Stimulated activated CD4-positive, alpha-beta T cell treated with anti-CD3 and anti-CD28 coated beads, Interleukin-2, amount 100 ng/mL, for 48 hours (primary cell): ENCODE results near the gene TMEM269.
"Not testable (repeated sequence)": the region's sequence is repeated elsewhere in the genome, so short reads cannot be mapped to it uniquely, and the experiment has no call there.

ENCODE experiments used
- DNase-seq, 2 donors: peaks; one replicate each; pipeline ENCODE4 v3.0.0-alpha.2; 2020

Gene TMEM269

DNA sequence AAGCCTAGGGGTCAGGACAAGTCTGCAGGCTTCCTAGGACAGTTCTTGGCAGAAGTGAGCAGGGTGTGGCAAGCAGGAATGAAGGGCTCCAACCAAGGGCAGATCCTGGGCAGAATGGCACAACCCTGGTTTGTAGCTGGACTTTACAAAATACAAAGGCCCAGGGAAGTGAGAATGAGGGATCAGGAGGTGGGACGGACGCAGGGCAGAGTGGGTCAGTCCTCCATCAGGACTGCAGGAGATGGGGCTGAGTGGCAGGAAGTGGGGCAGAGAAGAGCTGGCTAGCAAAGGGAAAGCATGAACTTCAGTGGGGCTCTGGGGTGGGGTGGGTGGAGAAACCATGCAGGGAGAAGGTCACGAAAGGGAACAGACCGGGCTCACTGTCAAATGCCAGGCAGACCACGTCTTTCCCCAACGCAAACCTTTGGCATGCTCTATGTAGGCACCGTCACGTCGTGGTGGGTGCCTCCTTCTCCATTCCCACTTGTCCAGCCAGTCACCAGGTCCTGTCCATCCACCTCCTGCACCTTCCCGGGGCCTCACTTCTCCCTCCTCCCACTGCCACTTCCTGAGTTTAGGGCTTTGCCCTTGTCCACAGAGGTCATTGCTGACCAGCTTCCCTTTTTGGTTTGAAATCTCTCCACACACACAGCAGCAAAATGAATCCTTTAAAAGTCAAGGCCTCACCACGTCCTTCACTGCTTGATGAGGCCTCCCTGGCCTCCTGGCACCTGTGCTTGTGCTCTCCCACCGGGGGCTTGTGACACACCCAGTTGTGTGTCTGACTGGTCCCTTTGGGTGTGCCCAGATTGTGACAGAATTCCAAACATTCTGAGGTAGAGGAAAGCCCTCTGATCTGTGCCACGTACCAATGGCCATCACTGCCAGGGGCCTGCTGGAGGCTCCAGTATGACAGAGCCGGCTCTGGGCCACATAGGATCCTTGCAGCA, 36.1 kb upstream of the TMEM269 start:
- no peak for DNase-seq

DNA sequence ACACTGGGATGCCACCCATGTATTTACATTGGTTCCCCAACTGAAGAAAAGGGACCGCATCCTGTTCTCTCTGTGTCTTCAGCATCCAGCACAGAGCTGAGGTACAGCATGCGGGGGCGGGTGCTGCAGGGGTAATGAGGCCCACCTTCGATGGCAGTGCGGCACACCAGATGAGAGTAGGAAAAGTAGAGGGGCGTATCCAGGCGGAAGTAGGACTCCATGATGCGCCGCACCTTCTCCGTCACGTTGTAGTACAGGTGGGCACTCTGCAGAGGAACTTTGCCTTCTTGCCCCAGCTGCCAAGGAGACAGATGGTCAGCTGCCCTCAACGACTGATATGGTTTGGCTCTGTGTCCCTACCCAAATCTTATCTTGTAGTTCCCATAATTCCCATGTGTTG, 34.8 kb upstream of the TMEM269 start:
- DNase-seq, result no peak

DNA sequence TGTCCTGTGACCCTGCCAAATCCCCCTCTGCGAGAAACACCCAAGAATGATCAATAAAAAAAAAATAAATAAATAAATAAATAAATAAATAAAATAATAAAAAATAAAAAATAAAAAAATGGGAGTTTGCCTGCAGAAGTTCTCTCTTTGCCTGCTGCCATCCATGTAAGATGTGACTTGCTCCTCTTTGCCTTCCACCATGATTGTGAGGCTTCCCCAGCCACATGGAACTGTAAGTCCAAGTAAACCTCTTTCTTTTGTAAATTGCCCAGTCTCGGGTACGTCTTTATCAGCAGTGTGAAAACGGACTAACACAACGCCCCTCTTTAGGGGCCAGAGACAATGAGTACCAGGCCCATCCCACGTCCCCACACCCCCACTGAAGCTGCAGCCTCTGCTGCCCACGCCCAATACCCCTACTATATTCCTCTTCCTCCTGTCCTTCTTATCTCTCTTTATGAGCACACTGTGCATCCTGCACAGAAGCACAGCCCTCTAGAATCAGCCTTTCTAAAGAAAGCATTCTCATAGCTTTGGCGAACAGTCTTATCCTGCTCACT, 33.2 kb upstream of the TMEM269 start:
- DNase-seq, result not testable (repeated sequence)

DNA sequence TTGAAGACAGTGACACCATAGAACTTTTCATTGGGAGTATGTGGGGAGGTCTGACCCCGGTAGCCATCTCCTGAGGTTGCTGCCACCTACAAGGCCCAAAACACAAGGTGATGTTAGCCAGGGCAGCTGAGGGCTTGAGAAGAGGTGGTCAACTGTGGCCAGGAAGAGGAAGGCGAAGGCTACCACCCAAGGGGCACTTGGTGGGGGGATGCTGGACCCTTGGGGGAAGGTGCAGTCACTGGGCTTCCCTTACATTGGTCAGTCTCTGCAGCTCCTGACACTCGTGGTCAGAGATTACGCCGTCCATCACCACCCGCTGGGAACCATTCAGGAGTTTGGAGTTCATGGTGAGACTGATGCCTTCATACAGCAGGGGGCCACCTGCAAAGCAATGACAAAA, 32.5 kb upstream of the TMEM269 start:
- DNase-seq, result no peak

DNA sequence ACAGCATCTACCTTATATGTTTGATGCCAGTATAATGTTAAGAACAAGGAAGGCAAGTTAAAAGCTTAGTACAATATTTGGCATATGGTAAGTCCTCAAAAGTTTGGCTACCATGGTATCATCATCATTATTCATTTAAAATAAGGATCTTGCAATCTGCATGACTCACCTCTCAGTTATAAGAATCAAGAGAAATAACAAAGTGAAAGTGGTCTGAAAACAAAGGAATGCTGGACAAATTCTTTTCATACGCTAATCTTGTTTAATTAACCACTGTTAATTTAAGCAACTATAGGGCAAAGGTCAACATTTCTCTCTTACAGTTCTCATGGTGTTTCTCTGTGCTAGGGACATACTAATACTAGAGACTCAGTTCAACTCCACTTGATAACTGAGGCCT, 31.7 kb upstream of the TMEM269 start:
- DNase-seq, result no peak

DNA sequence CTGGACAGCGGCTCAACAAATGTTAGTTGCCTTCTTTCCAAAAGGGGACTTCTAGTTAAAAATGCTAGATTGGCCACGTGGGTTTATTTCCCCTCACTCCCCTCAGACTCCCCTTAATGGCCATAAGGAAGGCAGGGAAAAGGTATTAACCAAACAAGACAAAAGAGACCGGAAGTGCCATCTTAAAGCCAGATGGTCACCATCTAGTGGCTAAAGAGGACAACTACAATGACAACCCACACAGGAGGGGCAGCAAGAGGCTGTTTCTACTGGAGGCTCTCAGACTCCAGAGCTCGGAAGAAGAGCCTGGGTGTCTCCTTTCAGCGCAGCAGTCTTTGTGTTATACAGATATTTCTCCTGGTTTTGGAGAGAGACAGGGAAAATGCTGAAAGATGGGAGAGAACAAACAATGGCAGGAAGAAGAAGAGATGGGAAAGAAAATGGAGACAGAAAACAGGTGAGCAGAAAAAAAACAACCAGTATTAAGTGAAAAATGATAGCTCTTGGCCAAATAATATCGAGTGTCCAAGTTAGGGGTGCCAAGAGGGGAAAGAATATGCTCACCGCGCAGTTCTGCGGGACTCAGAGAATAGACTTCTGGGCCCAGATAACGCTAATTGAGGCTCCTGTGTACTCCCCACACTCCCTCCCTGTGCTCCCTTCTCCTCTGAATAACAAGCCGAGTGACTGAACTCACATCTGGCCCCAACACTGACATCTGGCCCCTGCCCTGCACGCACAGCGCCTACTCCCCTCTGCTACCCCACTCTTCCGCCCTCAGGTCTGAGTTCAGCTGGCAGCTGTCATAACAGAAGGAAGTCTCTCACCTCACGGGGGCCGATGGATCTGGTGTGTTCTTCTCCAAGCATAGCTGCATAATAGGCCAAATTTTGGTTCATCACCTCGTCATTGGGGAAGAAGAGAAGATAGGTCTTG, 27.6 kb upstream of the TMEM269 start:
- DNase-seq, result no peak

DNA sequence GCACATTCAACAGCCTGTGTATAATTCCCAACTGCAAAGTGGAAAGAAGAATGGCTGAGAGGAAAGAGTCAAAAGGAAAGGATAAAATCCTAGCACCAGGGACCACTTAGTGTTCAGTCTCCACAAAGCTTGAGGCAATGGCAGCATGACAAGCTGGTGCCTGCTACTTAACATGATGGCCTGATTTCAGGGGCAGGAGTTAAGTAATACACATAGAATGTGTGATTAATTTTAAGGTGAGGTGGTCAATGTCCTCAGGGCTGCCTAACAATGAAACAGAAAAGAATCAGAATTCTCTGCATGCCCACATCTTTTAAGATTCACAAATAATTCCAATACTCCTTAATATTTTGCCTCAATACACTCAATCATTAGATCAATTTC, 26.9 kb upstream of the TMEM269 start:
- DNase-seq, result no peak

DNA sequence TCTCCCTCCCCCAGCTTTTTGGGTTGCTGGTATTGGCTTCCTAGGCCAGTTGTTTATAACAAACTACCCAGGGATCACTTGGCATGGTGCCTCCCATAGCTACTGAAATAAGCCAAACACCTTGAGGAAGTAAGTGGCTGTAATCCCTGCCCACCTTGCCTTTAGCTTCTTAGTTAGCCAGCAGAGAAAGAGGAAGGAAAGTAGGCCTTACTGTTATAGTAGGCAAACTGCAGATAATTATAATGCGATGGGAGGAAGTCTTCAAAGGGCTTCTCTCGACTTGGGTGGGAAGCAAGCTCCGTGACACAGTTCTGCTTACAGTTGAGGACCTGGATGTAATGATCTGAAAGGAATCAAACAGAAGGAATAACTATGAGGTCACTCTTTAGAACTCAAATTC, 26.1 kb upstream of the TMEM269 start:
- DNase-seq, result no peak

DNA sequence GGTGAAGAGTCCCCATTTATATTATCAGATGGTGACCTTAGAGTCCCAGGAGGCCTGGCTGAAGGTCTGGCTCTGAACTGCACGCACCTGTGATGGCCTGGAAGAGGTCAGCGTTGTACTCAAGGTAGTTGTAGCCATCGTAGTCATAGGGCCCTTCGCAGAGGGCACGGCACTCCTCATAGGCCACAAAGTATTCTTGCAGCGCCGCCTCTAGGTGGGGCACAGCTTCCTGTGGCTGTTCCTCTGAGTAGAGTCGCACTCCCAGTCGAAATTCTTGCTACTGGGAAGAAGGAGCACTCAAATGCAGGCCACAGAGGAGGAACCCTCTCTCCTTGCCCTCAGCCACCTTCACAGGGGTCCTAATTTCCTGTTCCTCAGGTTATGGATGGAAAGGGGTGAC, 25.7 kb upstream of the TMEM269 start:
- DNase-seq, result no peak

DNA sequence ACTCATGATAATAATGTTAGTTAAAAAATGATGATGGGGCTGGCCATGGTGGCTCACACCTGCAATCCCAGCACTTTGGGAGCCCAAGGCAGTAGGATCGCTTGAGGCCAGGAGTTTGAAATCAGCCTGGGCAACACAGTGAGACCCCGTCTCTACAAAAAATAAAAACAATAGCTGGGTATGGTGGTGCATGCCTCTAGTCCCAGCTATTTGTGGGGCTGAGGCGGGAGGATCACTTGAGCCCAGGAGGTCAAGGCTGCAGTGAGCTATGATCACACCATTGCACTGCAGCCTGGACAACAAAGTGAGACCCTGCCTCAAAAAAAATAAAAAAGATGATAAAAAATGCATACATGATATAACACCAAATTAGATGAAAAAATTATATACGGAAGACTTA, 23.2 kb upstream of the TMEM269 start:
- no peak for DNase-seq

DNA sequence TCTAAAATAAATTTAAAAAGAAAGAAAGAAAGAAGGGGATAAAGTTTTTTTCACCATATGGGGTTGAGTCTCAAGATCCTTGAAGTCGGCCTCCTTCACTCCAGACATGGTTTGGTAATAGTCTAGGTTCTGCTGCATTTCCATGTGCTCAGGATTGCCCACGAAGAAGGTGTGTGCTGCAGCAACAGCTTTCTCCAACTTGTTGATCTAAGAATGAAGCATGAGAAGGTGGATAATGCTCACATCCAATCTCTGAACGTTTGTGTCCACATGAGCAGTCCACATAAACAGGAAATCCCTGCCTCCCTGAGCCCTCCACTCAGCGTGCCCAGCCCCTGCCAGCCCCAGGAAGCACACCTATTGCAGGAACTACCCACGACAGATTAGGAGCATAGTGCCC, 22.5 kb upstream of the TMEM269 start:
- no peak for DNase-seq

DNA sequence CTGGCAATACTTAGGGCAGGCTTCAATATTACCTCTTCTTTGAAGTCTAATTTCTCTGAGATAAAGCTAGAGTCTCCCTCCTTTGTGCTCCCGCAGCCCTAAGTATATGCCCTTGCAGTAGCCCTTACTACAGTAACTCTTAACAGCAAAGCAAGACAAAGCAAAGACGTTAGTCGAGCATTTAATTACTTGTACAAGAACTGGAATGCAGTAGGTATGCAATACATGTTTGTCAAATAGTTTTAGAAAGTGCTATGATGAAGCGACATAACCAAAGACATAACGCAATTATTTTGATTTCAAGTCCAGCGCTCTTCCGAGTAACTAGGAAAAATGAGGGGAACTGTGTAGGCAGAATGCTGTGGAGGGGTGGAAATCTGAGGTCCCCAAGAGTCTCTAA, 19.5 kb upstream of the TMEM269 start:
- no peak for DNase-seq

DNA sequence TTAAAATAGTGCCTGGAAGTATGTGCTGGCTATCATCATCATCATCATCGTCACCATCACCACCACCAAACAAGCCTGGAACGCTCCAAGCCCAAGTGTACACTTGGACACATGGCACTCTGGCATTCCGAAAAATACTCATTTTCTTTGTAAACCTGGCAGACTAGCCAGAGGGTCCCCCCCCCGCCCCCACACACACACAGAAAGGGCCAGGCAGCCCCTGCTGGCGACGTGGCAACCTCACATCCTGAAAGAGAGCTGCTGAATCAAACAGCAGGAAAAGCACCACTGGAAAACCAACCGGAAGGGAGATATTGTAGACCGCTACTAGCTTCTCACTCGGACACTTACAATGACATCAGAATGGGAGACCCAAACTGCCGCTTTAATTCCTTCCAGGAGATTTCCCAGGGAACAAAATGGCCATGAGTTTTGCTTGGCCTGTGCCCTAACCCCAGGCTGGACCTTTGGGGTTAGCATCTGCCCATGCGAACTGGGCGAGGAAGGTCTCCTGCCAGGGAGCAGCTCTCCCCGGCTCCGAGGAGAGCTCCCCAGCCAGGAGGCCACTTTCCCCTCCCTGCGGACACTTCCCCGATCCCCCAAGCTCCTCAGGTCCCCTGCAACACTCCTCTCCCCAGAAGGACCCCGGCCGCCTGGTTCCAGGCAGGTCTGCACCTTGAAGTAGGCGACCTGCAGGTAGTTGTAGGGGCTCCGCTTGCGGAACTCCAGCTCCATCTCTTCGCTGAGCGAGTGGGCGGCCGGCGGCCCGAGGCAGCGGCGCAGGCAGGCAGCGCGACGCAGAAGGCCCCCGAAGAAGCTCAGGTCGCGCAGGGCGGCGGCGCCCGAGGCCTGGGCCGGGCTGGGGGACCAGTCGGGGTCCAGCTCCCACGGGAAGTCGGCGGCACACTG, 18.7 kb upstream of the TMEM269 start:
- peak; percentile 35 to 43 for DNase-seq

DNA sequence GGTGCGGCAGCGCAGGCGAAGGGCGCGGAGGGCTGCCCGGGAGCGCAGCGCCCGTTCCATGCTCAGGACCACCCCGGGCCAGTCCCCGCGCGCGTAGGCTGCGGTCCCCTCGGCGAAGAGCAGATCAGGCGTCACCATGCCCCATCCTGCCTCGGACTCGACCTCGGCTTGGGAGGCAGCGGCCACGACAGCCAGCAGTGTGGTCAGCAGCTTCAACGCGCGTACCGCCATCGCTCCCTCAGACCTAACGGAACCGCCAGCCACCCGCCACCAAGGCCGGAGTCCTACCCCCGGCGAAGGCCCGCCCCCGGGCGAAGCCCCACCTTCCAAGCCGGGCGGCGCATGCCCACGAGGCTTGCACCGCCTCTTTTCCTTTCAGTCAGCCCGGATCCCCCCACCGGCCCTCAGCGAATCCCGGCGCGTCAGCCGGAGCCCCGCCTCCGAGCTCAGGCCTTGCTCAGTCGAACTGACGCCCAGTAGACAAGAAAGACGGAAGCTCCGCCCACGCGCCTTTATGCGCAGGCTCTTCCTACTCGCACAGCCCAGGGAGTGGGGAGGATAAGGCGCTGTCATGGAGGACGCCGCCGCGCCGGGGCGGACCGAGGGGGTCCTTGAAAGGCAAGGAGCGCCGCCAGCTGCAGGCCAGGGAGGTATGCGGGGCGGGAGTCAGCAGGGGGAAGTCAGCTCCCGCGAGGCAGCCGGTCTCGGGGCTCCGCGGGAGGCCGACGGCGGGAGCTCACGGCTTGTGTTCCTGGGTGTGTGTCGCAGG, 17.9 kb upstream of the TMEM269 start, which contains the start of the genes C1orf50 and P3H1:
C1orf50 (plus strand) TSS at position 509 of the 769 bp plus-strand sequence; CDS start at position 572, 63 bp downstream.
P3H1 (minus strand) TSS at position 288 of the 769 bp plus-strand sequence; CDS start at position 231, 57 bp downstream.
- DNase-seq, result peak; percentile 99 to 100

DNA sequence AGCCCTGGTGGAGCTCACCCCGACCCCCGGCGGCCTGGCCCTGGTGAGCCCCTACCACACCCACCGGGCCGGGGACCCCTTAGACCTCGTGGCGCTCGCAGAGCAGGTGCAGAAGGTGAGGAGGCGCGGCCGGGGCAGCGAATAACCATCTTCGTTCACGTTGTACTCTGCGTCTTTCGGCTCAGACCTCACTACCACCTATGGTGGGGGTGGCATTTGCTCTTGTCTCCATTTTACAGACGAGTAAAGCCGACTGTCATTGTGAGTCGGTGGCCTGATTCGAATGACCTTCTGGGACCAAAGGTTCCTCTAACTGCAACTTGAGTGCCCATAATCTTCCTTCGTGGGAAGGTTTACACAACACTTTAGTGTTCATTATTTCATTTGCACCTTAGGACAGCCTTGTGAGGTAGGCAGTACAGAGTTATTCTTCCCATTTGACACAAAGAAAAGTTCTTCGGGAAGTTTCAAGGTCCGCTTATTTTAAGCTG, 17.2 kb upstream of the TMEM269 start:
- DNase-seq, result no peak

DNA sequence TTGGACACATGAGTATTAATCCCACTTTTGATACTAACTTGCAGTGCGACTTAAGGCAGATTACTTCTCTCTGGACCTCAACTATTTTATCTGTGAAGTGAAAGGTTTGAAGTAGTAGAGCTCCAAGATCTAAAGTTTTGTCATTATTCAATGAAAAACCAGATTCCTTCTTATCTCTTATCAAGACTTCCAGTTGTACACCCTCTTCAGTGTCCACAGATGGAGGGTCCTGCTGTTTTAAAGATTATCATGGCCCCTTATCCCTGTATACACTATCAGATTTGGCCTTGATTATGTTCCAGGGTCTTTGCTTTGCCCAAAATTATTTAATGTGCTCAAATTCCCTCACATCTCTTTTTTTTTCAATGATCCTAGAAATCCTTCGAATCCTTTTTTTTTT, 16.6 kb upstream of the TMEM269 start:
- no peak for DNase-seq

DNA sequence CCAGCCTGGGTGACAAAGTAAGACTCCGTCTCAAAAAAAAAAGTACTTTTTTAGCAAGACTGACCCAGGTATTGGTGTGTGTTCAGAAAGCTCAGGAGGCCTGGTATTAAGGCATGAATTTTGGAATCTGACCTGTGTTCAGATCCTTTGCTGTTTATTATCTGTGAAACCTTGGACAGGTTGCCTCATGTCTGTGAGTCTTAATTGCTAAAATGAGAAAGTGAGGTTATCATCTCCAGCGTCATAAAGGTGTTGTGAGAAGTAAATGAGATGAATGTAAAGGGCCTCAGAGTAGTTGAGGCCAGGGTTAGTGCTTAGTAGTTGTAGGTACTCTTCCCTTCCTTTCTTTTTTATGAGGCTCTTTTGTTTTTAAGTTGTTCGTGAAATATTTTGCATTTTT, 15.0 kb upstream of the TMEM269 start:
- no peak for DNase-seq

DNA sequence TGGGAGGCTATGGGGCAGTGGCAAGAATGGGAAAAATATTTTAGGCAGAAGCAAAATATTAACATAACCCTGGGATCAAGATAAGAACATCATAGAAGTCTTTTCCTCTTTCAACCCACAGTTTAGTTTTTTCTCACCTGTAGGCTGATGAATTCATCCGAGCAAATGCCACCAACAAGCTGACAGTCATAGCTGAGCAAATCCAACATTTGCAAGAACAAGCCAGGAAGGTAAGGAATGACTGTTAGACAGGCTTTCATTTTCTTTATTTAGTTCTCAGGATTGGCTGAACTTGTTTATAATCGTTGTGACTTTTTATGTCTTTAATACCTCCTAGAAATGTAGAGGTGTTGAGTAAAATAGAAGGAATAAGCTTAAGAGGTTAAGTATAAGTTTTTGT, 11.4 kb upstream of the TMEM269 start:
- DNase-seq, result no peak

DNA sequence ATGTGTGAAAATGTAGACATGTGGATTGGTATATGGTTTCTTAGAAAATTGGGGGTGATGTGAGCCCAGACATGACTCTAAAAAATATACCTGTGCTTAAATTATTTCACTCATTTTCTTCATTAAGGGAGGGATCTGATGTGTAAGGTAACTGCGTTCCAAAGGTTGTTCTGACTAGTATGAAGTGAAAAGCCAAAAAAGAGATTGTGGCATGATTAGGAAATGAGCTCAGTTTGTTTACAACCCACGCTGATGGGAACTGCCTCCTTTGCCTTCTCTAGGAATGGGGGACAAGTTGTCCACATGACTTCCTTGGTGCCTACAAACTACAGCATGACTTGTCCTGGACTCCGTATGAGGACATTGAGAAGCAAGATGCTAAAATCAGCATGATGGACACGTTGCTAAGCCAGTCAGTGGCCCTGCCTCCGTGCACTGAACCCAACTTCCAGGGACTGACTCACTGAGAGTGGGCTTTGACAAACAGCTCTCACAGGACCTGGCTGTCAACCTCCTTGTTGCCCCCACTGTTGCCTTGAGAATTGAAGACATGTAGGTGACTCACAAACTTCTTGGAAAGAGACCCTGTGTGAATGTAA, 9.8 kb upstream of the TMEM269 start:
- DNase-seq, result no peak

DNA sequence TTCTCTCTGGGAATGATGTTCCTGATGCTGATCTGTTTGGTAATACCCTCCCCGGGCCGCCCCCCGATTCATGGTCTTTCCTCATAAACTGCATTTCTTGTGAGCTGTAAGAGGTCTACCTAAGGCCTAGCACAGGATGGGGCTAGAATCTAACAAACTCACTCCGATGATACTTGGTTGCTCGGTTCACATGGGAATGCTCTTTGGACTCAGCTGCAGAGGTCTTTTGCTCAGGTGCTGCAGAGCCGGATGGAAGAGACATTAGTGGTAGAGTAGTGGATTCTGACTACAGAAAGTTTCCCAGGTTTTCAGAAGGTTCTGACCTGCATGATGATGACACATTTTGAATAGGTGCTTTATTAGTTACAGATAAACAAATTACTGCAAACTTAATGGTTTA, 8.3 kb upstream of the TMEM269 start:
- no peak for DNase-seq

DNA sequence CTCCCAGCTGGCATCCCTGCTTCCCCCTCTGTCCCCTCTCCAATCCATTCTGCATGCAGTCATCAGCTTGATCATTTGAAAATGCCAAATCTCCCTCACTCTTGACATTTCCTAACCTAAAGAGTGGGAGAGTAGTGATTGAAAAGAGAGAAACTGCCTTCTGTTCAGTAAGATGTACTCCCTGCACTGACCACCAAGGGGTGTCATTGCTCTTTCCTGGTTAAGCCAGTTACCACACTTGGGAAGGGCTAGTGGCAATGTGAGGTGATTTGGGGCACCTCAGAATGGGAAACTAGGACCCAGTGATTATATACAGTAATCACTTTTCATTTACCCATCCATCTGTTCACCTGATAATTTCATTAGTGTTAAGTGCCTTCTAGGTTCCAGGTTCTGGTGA, 6.9 kb upstream of the TMEM269 start:
- DNase-seq, result peak in 1 of 2 donors; percentile 18
